GM10266 (cell line): ENCODE data around the gene SLC11A2.
"Not testable (repeated sequence)": the region's sequence is repeated elsewhere in the genome, so short reads cannot be mapped to it uniquely, and the experiment has no call there.

Experiments
- DNase-seq: peaks from one replicate; pipeline ENCODE4 v3.0.0; 2012; ENCODE audit errors: extremely low spot score
- CTCF ChIP-seq: IDR thresholded peaks from 2 replicates; pipeline ENCODE4 v1.5.1; 2012; ENCODE audit warnings: mild to moderate bottlenecking, low read depth; ENCODE audit not compliant: control insufficient read depth, insufficient read depth; ENCODE audit errors: missing control alignments

SLC11A2 gene

GRCh38 chr12:50933459-50934124 lies 92.6 kb downstream of the SLC11A2 start:
- TF ChIP-seq CTCF, result no peak
- no peak for DNase-seq

- no peak for DNase-seq
- TF ChIP-seq CTCF, result no peak
These were observed 93.3 kb downstream of the SLC11A2 start for GRCh38 chr12:50932787-50933280.

- DNase-seq, result not testable (repeated sequence)
These were observed 95.7 kb downstream of the SLC11A2 start for GRCh38 chr12:50930477-50930876.

- TF ChIP-seq CTCF, result no peak
- DNase-seq, result no peak
These were observed 96.4 kb downstream of the SLC11A2 start for GRCh38 chr12:50929831-50930230.
